H1 (cell line): Measurements from ENCODE around the gene MAML3. TPM values are rescaled to one million over a fixed set of nuclear protein-coding genes. Genes with fewer than 3 reads are reported as not detected.

Experiments
- CTCF ChIA-PET: fragments of 300-600 bp; sonication (Branson Sonifier 250); formaldehyde crosslinking; loops from one replicate; lab custom pipeline; 2021; ENCODE audit not compliant: partially characterized antibody; lab: Charles Lee
- POLR2A ChIA-PET: fragments of 300-600 bp; sonication (Branson Sonifier 250); formaldehyde crosslinking; loops from one replicate; lab custom pipeline; 2021; ENCODE audit warnings: inconsistent platforms; ENCODE audit not compliant: partially characterized antibody; lab: Charles Lee
- DNase-seq, 2 experiments: peaks; one replicate each; pipeline versions ENCODE4 v3.0.0 to v3.0.0-alpha.2; 2010 to 2022; ENCODE audit warnings: low spot score in 2 of 2, low read depth in 1 of 2, mixed read lengths in 1 of 2
- FAIRE-seq: peaks from 2 replicates; lab custom pipeline; 2011; peaks lifted over from hg19 to GRCh38; lab: Jason Lieb, UNC
- H2AFZ ChIP-seq: 2 replicates; pipeline ENCODE4 v1.8.1; 2012; ENCODE audit warnings: low read length, inconsistent platforms
- H2AK5ac ChIP-seq: 2 replicates; pipeline ENCODE4 v1.6.1; 2013; ENCODE audit warnings: low read depth, low read length
- H2BK120ac ChIP-seq: replicated peaks from 2 replicates; pipeline ENCODE3; 2013; ENCODE audit warnings: low read depth, low read length, inconsistent platforms
- H2BK12ac ChIP-seq: 2 replicates; pipeline ENCODE4 v1.6.1; 2013; ENCODE audit warnings: low read depth, low read length
- H2BK15ac ChIP-seq: 2 replicates; pipeline ENCODE4 v1.6.1; 2013; ENCODE audit warnings: low read length
- H2BK20ac ChIP-seq: 2 replicates; pipeline ENCODE4 v1.6.1; 2013; ENCODE audit warnings: low read length
- H2BK5ac ChIP-seq: 2 replicates; pipeline ENCODE4 v1.6.1; 2013; ENCODE audit warnings: low read depth, low read length
- H3K14ac ChIP-seq: 2 replicates; pipeline ENCODE4 v1.6.1; 2013; ENCODE audit warnings: inconsistent platforms; ENCODE audit not compliant: insufficient read length
- H3K18ac ChIP-seq: 2 replicates; pipeline ENCODE4 v1.6.1; 2013; ENCODE audit warnings: low read length; ENCODE audit errors: extremely low read depth
- H3K23ac ChIP-seq: 2 replicates; pipeline ENCODE4 v1.6.1; 2013; ENCODE audit warnings: inconsistent platforms; ENCODE audit not compliant: insufficient read length
- H3K23me2 ChIP-seq: 2 replicates; pipeline ENCODE4 v1.6.1; 2013; ENCODE audit warnings: low read depth, low read length
- H3K27ac ChIP-seq: 2 replicates; pipeline ENCODE4 v1.6.1; 2011; ENCODE audit warnings: low read depth, low read length, inconsistent platforms
- H3K27me3 ChIP-seq, 4 experiments: replicated peaks in 1 of 4; 1 replicate in 1 of 4; 2 replicates in 3 of 4; pipeline versions ENCODE4 v1.6.1 to v1.8.1; 2011 to 2013; ENCODE audit warnings: low read length in 3 of 4, mild to moderate bottlenecking in 3 of 4, inconsistent platforms in 2 of 4, mixed read lengths in 2 of 4, moderate library complexity in 1 of 4; ENCODE audit not compliant: control insufficient read depth in 3 of 4, insufficient read depth in 3 of 4; ENCODE audit errors: extremely low read depth in 1 of 4
- H3K36me3 ChIP-seq, 4 experiments: 2 replicates each; pipeline versions ENCODE4 v1.6.1 to v1.8.1; 2011 to 2013; ENCODE audit warnings: mild to moderate bottlenecking in 4 of 4, low read length in 3 of 4, moderate library complexity in 2 of 4, control low read depth in 1 of 4, inconsistent platforms in 1 of 4; ENCODE audit not compliant: insufficient read depth in 4 of 4, control insufficient read depth in 2 of 4
- H3K4ac ChIP-seq: replicated peaks from 2 replicates; pipeline ENCODE3; 2013; ENCODE audit warnings: low read length, low read depth, mixed read lengths, inconsistent platforms; ENCODE audit not compliant: insufficient read length
- H3K4me1 ChIP-seq, 4 experiments: replicated peaks in 1 of 4; 1 replicate in 1 of 4; 2 replicates in 3 of 4; pipeline versions ENCODE4 v1.6.1 to v1.8.1; 2011 to 2013; ENCODE audit warnings: low read length in 3 of 4, inconsistent platforms in 2 of 4, mixed read lengths in 1 of 4; ENCODE audit not compliant: insufficient read depth in 4 of 4, control insufficient read depth in 3 of 4
- H3K4me2 ChIP-seq, 2 experiments: 2 replicates each; pipeline versions ENCODE4 v1.6.1 to v1.8.1; 2011 to 2013; ENCODE audit warnings: low read depth in 2 of 2, low read length in 2 of 2, control low read depth in 1 of 2, inconsistent platforms in 1 of 2, mild to moderate bottlenecking in 1 of 2; ENCODE audit not compliant: insufficient read depth in 1 of 2
- H3K4me3 ChIP-seq, 4 experiments: fragments of 200-600, 300-600 bp in 1 of 4; sonication (generic), shearing (Covaris generic), sonication (Bioruptor Twin) in 1 of 4; 2 replicates each; pipeline versions ENCODE4 v1.5.1 to v1.8.1; 2011 to 2016; ENCODE audit warnings: low read length in 4 of 4, low read depth in 3 of 4, control low read depth in 2 of 4, inconsistent platforms in 2 of 4, mild to moderate bottlenecking in 2 of 4, mixed read lengths in 1 of 4, moderate library complexity in 1 of 4; ENCODE audit not compliant: insufficient read depth in 2 of 4; ENCODE audit errors: extremely low read depth in 1 of 4
- H3K56ac ChIP-seq: replicated peaks from 2 replicates; pipeline ENCODE3; 2013; ENCODE audit warnings: low read depth, mild to moderate bottlenecking, mixed read lengths, low read length, inconsistent platforms; ENCODE audit not compliant: insufficient read length
- H3K79me1 ChIP-seq: 2 replicates; pipeline ENCODE4 v1.6.1; 2013; ENCODE audit warnings: low read depth, low read length, control low read depth
- H3K79me2 ChIP-seq, 2 experiments: 2 replicates each; pipeline versions ENCODE4 v1.6.1 to v1.8.1; 2012 to 2013; ENCODE audit warnings: low read length in 2 of 2, mild to moderate bottlenecking in 2 of 2, inconsistent platforms in 1 of 2; ENCODE audit not compliant: insufficient read depth in 2 of 2, control insufficient read depth in 1 of 2
- H3K9ac ChIP-seq, 4 experiments: replicated peaks in 1 of 4; 1 replicate in 1 of 4; 2 replicates in 3 of 4; pipeline versions ENCODE4 v1.6.1 to v1.8.1; 2011 to 2013; ENCODE audit warnings: low read depth in 3 of 4, low read length in 3 of 4, control low read depth in 2 of 4, mild to moderate bottlenecking in 2 of 4, moderate library complexity in 2 of 4, inconsistent platforms in 1 of 4; ENCODE audit errors: extremely low read depth in 1 of 4
- H3K9me3 ChIP-seq, 2 experiments: 2 replicates each; pipeline versions ENCODE4 v1.6.1 to v1.8.1; 2012 to 2013; ENCODE audit warnings: mild to moderate bottlenecking in 2 of 2, moderate library complexity in 2 of 2, control low read depth in 1 of 2, inconsistent platforms in 1 of 2, low read depth in 1 of 2, low read length in 1 of 2, mixed read lengths in 1 of 2; ENCODE audit not compliant: insufficient read depth in 2 of 2
- H4K20me1 ChIP-seq, 2 experiments: replicated peaks in 1 of 2; 2 replicates each; pipeline versions ENCODE3 to v1.8.1; 2011 to 2013; ENCODE audit warnings: inconsistent platforms in 2 of 2, low read length in 2 of 2, mild to moderate bottlenecking in 1 of 2; ENCODE audit not compliant: insufficient read depth in 2 of 2, control insufficient read depth in 1 of 2
- H4K5ac ChIP-seq: 2 replicates; pipeline ENCODE4 v1.6.1; 2013; ENCODE audit warnings: low read length, low read depth, mixed read lengths, inconsistent platforms; ENCODE audit not compliant: insufficient read length
- H4K8ac ChIP-seq: 2 replicates; pipeline ENCODE4 v1.8.0; 2013; ENCODE audit warnings: mild to moderate bottlenecking, moderate library complexity, low read length, inconsistent platforms; ENCODE audit not compliant: insufficient read depth; ENCODE audit errors: extremely low read depth
- H4K91ac ChIP-seq: replicated peaks from 2 replicates; pipeline ENCODE3; 2013; ENCODE audit warnings: low read length, mixed read lengths, inconsistent platforms; ENCODE audit not compliant: insufficient read length
- JUND ChIP-seq: IDR thresholded peaks from 2 replicates; pipeline ENCODE4 v1.6.1; 2011; ENCODE audit warnings: mild to moderate bottlenecking, improper control_type of control experiment, low read length
- polyA plus RNA-seq, 7 experiments: library from polyadenylated mRNA; depleted of rRNA in 3 of 7; stranded (reverse) in 5 of 7; unstranded in 2 of 7; fragments of >200 nt in 5 of 7; fragments of 200-250 nt in 2 of 7; gene quantifications; 1 replicate in 5 of 7; 2 replicates in 1 of 7; 4 replicates in 1 of 7; pipeline versions ENCODE4 v1.2.1 to v1.2.3, GENCODE V29; 2011 to 2013; ENCODE audit warnings: missing spikeins in 2 of 7, mixed read lengths in 2 of 7
- total RNA-seq: library from RNA; stranded (reverse); fragmentation: NEBNext Ultra II Directional; extraction: Animal tissue kit (Norgen Biotek cat#: 25700); gene quantifications from 2 replicates; pipeline ENCODE4 v1.2.1, GENCODE V29; 2021

Gene MAML3
- total and polyA plus RNA-seq, 2 of the 8 experiments (the other 6 are each of a cell fraction or from before 2014, with no cell fraction given), result 2.1 to 5.7 TPM

DNA sequence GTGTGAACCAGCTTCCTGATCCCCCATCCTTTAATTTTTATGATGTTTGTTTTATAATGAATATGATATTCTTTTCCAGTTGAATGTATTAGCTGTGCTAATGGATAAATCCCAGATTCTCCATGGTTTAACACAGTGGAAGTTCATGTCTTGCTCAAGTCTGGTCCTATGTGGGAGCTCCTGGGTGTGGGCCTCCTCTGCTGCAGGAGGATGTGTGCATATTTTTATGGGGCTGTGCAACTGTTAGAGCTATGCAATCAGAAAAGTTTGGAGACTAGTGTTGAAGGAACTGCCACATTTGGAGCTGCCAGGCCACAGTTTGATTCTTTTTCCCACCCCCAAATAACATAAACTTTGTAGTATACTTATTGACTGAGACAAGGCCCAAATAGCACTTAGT is 463.6 kb downstream of the MAML3 start:
- no peaks in the 10 kb centered on the region for H3K23me2 ChIP-seq
- CTCF ChIA-PET, result interaction anchor here (1.1 to 1.9 kb wide), 6 partner anchors 9 to 639 kb away, joined by 3 to 9 read pairs (median 5); no protein-coding TSS in a partner anchor
- H4K5ac ChIP-seq, result no peak overlapping the region
- H3K23ac ChIP-seq, result no peak overlapping the region
- H3K27ac ChIP-seq, result no peak overlapping the region
- no peak overlapping the region for H4K8ac ChIP-seq
- H2BK20ac ChIP-seq, result no peak overlapping the region
- no peak overlapping the region for H2AK5ac ChIP-seq
- H2BK15ac ChIP-seq, result no peak overlapping the region
- no peak overlapping the region for H2BK5ac ChIP-seq
- POLR2A ChIA-PET, result interaction anchor here (0.5 kb wide), 1 partner anchor 12 kb away, joined by 3 read pairs; no protein-coding TSS in a partner anchor
- H3K9ac ChIP-seq, result no peak overlapping the region
- H3K4me2 ChIP-seq, result no peak overlapping the region
- no peaks in the 10 kb centered on the region for H3K9me3 ChIP-seq
- H3K4me3 ChIP-seq, result no peak overlapping the region
- no peak overlapping the region for H3K14ac ChIP-seq
- H3K36me3 ChIP-seq, result no peaks in the 10 kb centered on the region
- DNase-seq, result no peak
- no peaks in the 10 kb centered on the region for H3K79me2 ChIP-seq
- no peak overlapping the region for H4K91ac ChIP-seq
- H3K79me1 ChIP-seq, result no peaks in the 10 kb centered on the region
- no peaks in the 10 kb centered on the region for H4K20me1 ChIP-seq
- no peak overlapping the region for H2AFZ ChIP-seq
- no peak overlapping the region for H3K18ac ChIP-seq
- H3K4me1 ChIP-seq, result no peaks in the 10 kb centered on the region
- FAIRE-seq, result no peak
- H3K56ac ChIP-seq, result no peak overlapping the region
- no peak overlapping the region for H3K4ac ChIP-seq
- H2BK12ac ChIP-seq, result no peak overlapping the region
- H2BK120ac ChIP-seq, result no peak overlapping the region
- H3K27me3 ChIP-seq, result no peaks in the 10 kb centered on the region
- no peak for TF ChIP-seq JUND
